ENCODE results near the gene FZD7.

FZD7 gene

GRCh38 chr2:202034249-202035088 lies 814 bp downstream of the FZD7 start:
- no peak for DNase-seq (ENCODE audit: low read depth, low spot score)
- H3K4me3 ChIP-seq (ENCODE audit: low read length), result peak overlapping the region; percentile 59

GRCh38 chr2:202035089-202035940 lies 1.7 kb downstream of the FZD7 start:
- no peak for DNase-seq (ENCODE audit: low read depth, low spot score)
- H3K4me3 ChIP-seq (ENCODE audit: low read length), result no peak overlapping the region

DNA sequence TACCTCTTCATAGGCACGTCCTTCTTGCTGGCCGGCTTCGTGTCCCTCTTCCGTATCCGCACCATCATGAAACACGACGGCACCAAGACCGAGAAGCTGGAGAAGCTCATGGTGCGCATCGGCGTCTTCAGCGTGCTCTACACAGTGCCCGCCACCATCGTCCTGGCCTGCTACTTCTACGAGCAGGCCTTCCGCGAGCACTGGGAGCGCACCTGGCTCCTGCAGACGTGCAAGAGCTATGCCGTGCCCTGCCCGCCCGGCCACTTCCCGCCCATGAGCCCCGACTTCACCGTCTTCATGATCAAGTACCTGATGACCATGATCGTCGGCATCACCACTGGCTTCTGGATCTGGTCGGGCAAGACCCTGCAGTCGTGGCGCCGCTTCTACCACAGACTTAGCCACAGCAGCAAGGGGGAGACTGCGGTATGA lies 2.3 kb downstream of the FZD7 start:
- DNase-seq (ENCODE audit: low read depth, low spot score), result no peak
- no peak overlapping the region for H3K4me3 ChIP-seq (ENCODE audit: low read length)

- DNase-seq (ENCODE audit: low read depth, low spot score), result no peak
- H3K4me3 ChIP-seq (ENCODE audit: low read length), result no peak overlapping the region
These were observed 3.0 kb downstream of the FZD7 start for GRCh38 chr2:202036601-202037037.

- H3K4me3 ChIP-seq (ENCODE audit: low read length), result no peak overlapping the region
- DNase-seq (ENCODE audit: low read depth, low spot score), result no peak
These were observed 3.4 kb downstream of the FZD7 start for GRCh38 chr2:202037086-202037485.

DNA sequence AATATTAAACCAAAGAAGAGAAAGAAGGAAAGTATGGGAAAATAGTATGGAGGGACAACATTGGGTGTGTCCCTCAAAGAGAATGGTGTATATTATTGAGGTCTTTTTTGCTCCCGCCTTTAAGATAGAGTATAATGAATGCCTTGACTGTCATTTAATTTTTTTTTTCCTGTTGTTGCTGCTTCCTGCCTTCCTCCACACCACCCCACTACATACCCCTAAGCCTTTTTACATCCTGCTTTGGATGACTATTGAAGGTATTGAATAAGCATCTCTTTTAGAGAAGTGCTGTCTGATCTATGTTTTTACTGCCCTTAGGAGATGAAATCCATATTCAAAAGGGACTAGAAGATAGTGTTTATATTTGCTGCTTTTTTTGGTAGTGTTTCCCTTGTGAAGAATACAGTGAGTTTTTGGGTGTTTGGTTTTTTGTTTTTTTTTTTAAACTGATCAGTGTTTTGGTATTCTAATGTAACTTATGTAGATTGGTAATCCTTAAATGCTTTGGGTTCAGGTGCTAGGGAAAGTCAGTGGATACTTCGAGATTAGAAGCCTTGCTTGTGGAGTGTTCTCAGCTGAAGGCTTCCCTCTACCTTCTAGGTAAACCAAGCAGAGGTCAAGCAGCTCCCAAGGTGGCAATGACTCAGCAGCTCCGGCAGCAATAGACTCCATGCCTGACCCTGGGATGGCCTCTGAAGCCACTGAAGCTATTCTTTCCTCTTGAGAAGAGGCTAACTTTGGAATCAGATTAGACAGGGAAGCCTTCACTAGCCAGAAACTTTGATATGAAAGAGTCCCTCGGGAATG lies 5.0 kb downstream of the FZD7 start:
- no peak for DNase-seq (ENCODE audit: low read depth, low spot score)
- no peak overlapping the region for H3K4me3 ChIP-seq (ENCODE audit: low read length)

DNA sequence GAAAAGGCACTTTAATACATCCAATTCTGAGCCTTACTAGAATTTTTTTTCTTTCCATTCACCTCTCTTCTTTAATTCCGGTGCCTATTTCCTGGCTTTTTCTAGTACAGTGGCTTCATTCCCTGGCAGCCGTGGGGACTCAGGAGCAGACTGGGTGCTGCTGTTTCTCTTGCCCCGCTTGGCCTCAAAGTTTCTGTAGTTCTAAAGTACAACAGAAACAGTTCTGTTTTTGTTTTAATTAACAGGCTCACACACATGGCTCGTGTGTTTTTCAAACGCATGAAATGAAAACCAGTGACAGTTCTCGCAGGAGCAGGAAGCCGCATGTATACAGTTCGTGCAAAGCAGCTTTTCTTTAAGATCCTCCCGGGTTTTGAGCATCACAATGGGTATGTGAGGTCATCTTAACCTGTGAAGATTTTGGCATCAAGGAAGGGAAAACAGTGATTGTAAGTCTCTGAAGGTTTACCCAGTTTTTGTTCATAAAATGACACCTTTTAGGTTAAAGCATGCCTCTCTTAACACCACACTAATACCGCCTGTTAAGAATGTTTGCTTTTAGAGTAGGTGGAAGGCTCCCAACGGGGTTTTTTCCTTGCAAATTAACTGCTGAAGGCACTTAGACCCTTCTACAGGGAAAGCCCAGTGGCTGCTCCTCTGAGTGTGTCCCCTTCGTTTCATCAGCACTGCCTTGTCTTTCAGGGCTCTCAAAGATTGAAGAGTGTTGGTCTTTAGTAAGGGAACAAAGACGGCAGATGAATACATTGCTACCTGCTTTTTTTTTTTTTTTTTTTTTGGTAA lies 5.8 kb downstream of the FZD7 start:
- no peak overlapping the region for H3K4me3 ChIP-seq (ENCODE audit: low read length)
- no peak for DNase-seq (ENCODE audit: low read depth, low spot score)

DNA sequence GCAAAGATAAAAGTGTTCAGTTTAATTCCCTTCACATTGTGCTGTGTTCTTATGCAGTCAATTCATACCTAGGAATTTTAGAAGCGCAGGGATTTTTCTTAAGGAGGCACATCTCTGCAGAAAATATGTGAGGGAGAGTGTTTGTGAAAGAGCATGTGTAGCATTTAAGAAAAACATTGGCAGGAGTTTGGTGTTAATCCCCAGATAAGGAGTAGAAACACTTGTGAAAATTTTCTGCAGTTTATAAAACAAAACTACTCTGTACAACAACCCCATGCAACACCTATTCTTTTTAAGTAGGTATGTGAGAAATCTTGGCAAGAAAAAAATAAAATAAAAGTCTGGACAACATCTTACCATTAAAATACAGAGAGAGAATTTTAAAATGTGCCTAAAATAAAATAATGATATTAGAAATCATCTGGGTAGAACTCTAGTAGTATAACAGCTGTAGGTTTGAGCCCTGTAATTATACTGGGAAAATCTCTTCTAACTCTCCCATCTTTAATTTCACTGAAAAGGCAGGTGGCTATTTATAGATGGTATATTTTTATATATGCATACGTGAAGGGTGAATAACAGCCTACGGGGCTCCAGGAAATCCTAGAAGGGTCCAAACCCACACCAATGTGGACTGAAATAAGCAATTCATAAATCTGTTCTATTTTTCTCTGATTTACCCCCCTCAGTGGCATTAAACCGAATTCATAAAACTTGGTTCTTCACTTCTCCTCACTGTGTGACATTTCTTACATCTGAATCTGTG lies 6.6 kb downstream of the FZD7 start:
- DNase-seq (ENCODE audit: low read depth, low spot score), result no peak
- H3K4me3 ChIP-seq (ENCODE audit: low read length), result no peak overlapping the region

- no peak for DNase-seq (ENCODE audit: low read depth, low spot score)
- no peak overlapping the region for H3K4me3 ChIP-seq (ENCODE audit: low read length)
These were observed 8.8 kb downstream of the FZD7 start for GRCh38 chr2:202042444-202042843.

DNA sequence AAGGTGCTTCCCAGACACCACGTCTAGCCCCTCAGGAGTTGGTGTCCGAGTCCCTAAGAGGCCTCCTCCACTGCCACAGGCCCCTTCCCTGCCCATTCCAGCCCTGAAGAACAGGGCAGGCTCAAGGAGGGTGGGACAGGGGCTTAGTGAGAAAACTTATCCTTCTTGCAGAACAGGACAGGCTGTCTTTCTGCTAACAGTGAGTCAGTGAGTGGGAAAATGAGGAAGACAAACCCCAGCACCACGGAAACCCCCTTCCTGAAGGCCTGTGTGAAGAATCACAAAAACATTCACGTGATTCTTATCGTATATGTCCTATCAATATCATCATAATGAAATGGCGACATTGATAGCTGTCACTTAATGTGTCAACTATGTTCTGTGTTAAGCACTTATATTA lies 9.8 kb downstream of the FZD7 start:
- no peak for DNase-seq (ENCODE audit: low read depth, low spot score)
- H3K4me3 ChIP-seq (ENCODE audit: low read length), result no peak overlapping the region

DNA sequence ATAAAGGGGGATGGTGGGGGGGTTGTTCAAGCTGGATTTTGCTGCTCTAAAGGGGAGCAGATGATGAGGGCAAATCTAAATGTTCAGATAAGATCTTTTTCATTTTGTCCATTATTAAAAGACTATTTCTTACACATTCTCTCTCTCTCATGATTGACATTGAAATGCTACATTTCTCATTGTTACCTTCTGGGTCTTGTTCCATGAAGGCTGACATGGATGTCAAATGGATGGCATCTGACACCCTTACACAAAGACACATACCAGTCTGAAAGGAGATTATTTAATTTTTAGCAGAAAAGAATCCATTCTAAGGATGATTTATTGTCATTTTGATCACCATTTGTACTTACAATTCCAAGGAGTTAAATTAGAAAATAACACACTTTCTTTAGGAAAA lies 11.1 kb downstream of the FZD7 start:
- no peak overlapping the region for H3K4me3 ChIP-seq (ENCODE audit: low read length)
- no peak for DNase-seq (ENCODE audit: low read depth, low spot score)

DNA sequence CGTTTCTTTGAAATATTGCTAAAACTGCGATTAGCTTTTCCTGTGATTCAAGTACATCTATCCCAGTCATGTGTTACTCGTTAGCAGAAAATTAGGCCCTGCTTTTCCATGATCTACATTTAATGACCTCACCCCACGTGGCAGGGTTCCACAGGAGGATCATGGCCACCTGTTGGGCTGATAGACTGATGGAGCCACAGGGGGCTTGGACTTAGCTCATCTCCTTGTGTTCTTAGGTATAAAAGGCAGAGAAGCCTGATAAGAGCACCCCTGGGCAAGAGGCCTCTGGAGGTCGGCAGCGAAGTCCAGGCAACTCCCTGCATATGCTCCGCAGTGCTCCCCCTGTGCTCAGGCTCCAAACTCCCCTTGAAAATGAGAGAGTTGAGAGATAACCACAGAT lies 12.9 kb downstream of the FZD7 start:
- H3K4me3 ChIP-seq (ENCODE audit: low read length), result no peak overlapping the region
- no peak for DNase-seq (ENCODE audit: low read depth, low spot score)

- DNase-seq (ENCODE audit: low read depth, low spot score), result no peak
- H3K4me3 ChIP-seq (ENCODE audit: low read length), result no peak overlapping the region
These were observed 15.6 kb downstream of the FZD7 start for GRCh38 chr2:202049092-202049728.

GRCh38 chr2:202049840-202050239 lies 16.2 kb downstream of the FZD7 start:
- no peak overlapping the region for H3K4me3 ChIP-seq (ENCODE audit: low read length)
- no peak for DNase-seq (ENCODE audit: low read depth, low spot score)

- H3K4me3 ChIP-seq (ENCODE audit: low read length), result no peak overlapping the region
- no peak for DNase-seq (ENCODE audit: low read depth, low spot score)
These were observed 17.0 kb downstream of the FZD7 start for GRCh38 chr2:202050652-202051051.

DNA sequence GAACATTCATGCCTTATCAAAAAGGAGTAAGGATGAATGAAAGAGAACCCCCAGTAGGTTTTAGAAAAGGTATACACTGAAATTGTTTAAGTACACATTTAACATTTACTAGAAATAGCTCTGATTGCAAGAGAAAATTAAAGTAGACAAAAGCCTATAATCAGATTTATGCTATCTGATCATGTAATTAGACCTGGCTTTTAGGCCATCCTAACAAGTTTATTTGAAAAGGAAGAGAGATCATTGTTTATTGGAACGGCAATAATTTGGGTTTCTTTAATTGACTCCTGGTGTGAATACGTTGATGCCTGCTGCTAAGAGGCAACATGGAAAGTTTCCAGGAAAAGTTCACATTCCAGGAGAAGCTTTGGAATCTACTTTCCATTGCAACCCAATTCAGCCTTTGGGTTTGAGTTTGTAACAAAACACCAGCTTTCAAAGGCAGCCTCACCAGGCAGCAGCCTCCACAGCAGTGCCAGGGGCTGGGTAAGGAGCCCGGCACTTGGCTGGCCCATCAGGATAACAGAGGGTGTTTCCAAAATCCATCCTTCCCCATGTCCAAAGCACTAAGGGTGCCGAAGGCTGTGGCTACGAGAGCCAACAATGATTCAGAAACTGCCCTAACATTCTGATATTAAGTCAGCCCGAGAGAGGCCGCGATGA lies 18.0 kb downstream of the FZD7 start:
- H3K4me3 ChIP-seq (ENCODE audit: low read length), result no peak overlapping the region
- DNase-seq (ENCODE audit: low read depth, low spot score), result no peak

GRCh38 chr2:202052235-202052634 lies 18.6 kb downstream of the FZD7 start:
- no peak overlapping the region for H3K4me3 ChIP-seq (ENCODE audit: low read length)
- no peak for DNase-seq (ENCODE audit: low read depth, low spot score)

Measured in Jurkat, Clone E6-1 (cell line).